ENCODE data around the gene PIK3CG.
"Not testable (repeated sequence)": the region's sequence is repeated elsewhere in the genome, so short reads cannot be mapped to it uniquely, and the experiment has no call there.

The PIK3CG gene

GRCh38 chr7:106944035-106944665 is 79.1 kb downstream of the PIK3CG start:
- DNase-seq, result no peak

GRCh38 chr7:106947244-106947728 is 82.2 kb downstream of the PIK3CG start:
- DNase-seq, result peak; percentile 15

- DNase-seq, result no peak
These were observed 87.0 kb downstream of the PIK3CG start for GRCh38 chr7:106952001-106952657.

GRCh38 chr7:106952658-106953231 is 87.7 kb downstream of the PIK3CG start:
- no peak for DNase-seq

DNA sequence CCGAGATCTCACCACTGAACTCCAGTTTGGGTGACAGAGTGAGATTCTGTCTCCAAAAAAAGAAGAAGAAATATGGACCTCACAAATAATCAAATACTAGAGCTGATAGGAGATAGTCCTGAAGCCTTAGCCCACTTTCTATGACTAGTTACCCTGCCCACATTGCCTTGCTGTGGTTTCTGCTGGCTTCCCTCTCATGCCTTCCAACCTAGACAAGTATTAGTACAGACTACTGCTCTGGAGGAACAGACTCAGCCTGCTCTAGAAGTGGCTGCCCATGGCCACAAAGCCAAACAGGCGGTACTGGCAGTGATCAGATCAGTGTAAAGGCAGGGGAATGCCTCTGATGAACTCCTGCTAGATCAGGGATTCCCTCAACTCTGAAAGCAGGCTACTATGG is 89.8 kb downstream of the PIK3CG start:
- DNase-seq, result no peak

DNA sequence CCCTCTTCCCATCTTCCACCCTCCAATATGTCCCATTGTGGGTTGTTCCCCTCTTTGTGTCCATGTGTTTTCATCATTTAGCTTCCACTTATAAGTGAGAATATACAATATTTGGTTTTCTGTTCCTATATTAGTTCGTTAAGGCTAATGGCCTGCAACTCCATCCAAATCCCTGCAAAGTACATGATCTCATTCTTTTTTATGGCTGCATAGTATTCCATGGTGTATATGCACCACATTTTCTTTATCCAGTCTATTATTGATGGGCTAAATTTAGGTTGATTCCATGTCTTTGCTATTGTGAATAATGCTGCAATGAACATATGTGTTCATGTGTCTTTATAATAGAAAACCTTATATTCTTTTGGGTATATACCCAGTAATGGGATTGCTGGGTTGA is 90.8 kb downstream of the PIK3CG start:
- DNase-seq, result not testable (repeated sequence)

Measured in stimulated activated CD4-positive, alpha-beta T cell treated with anti-CD3 and anti-CD28 coated beads, Interleukin-1b, Interleukin-23, amount 100 ng/mL, for 48 hours (primary cell).